Measurements from ENCODE around the gene DNAJB13. TPM values are rescaled to one million over a fixed set of nuclear protein-coding genes. Genes with fewer than 3 reads are reported as not detected.

DNAJB13 gene
- polyA plus RNA-seq, 1 of the 3 experiments (the other 2 are of a cell fraction), result 0.51 TPM

- WGBS (ENCODE audit: low lambda C conversion rate), result no CpG with 5 or more reads among the region's 2 CpGs
Observed at GRCh38 chr11:73965764-73966121, 14.9 kb downstream of the DNAJB13 start.

More at GRCh38 chr11:73965764-73966121, 14.9 kb downstream of the DNAJB13 start:
- no peaks in the 10 kb centered on the region for H3K9me2 ChIP-seq
- no peak overlapping the region for H3K27ac ChIP-seq (ENCODE audit: low read depth in 2 of 2, low read length in 1 of 2)
- H2AFZ ChIP-seq (ENCODE audit: low read depth), result no peak overlapping the region
- no peak for DNase-seq
- ChIA-PET POLR2A (no interaction called here), CTCF (interaction anchor here (1.2 to 1.5 kb wide), 4 partner anchors 9 to 605 kb away, joined by 3 to 4 read pairs (median 3); partner anchors contain the start of genes C2CD3, PPME1 and UCP2)
- no peak overlapping the region for H3K9ac ChIP-seq
- H3K4me1 ChIP-seq (ENCODE audit: control insufficient read depth in 1 of 2, insufficient read depth in 2 of 2, low read depth in 1 of 2, low read length in 1 of 2), result peaks cover 5 to 8% of the 10 kb centered on the region in 2 experiments; a peak in 2 of 4 replicates
- no peaks in the 10 kb centered on the region for H3K27me3 ChIP-seq (ENCODE audit: insufficient read depth)
- H3F3A ChIP-seq (replicated peaks; ENCODE audit: insufficient read depth), result no peaks in the 10 kb centered on the region
- H4K20me1 ChIP-seq (ENCODE audit: insufficient read depth), result no peaks in the 10 kb centered on the region
- H3K4me2 ChIP-seq, result no peak overlapping the region
- TF ChIP-seq FOXJ3 (CRISPR knock-in tag; IDR thresholded peaks at IDR 0.05) (no peak), NRF1 (IDR thresholded peaks at IDR 0.05; ENCODE audit: low read depth, low read length) (no peak), FOSL2 (IDR thresholded peaks at IDR 0.05; ENCODE audit: borderline replicate concordance, low read depth) (no peak), YY1 (IDR thresholded peaks at IDR 0.05; ENCODE audit: low read depth) (no peak), RAD21 (IDR thresholded peaks at IDR 0.05; ENCODE audit: low read length) (no peak), CTCF (IDR thresholded peaks at IDR 0.05) (no peak), IRF3 (IDR thresholded peaks at IDR 0.05; ENCODE audit: low read depth, low read length) (no peak), RCOR1 (IDR thresholded peaks at IDR 0.05; ENCODE audit: low read length) (no peak), MEF2A (IDR thresholded peaks at IDR 0.05; ENCODE audit: borderline replicate concordance, low read depth) (no peak), RXRA (IDR thresholded peaks at IDR 0.05; ENCODE audit: borderline replicate concordance, low read depth) (no peak), EZH2phosphoT487 (IDR thresholded peaks at IDR 0.05; ENCODE audit: borderline replicate concordance, low read depth) (no peak), GATA2 (CRISPR knock-in tag; IDR thresholded peaks at IDR 0.05) (no peak), TEAD4 (IDR thresholded peaks at IDR 0.05; ENCODE audit: borderline replicate concordance, insufficient read depth) (no peak), USF2 (IDR thresholded peaks at IDR 0.05; ENCODE audit: borderline replicate concordance, low read depth, low read length) (no peak), SIN3A (IDR thresholded peaks at IDR 0.05; ENCODE audit: borderline replicate concordance, low read depth, low read length) (no peak), TCF12 (IDR thresholded peaks at IDR 0.05) (no peak), JUND (IDR thresholded peaks at IDR 0.05) (no peak), CHD2 (IDR thresholded peaks at IDR 0.05; ENCODE audit: low read length, partially characterized antibody) (no peak), EP300 (IDR thresholded peaks at IDR 0.05; ENCODE audit: borderline replicate concordance in 1 of 2, low read depth in 1 of 2, low read length in 1 of 2) (no peak)
- no peaks in the 10 kb centered on the region for H3K9me3 ChIP-seq
- no peaks in the 10 kb centered on the region for H3K79me2 ChIP-seq (ENCODE audit: insufficient read depth)
- no peak overlapping the region for H3K4me3 ChIP-seq (ENCODE audit: low read depth in 2 of 2, low read length in 1 of 2)
- no peaks in the 10 kb centered on the region for H3K36me3 ChIP-seq (replicated peaks in 1 of 2; ENCODE audit: control insufficient read depth in 1 of 2, insufficient read depth in 2 of 2, low read length in 1 of 2)
